H1 (cell line): Measurements from ENCODE around the gene DIRAS2. TPM values are rescaled to one million over a fixed set of nuclear protein-coding genes. Genes with fewer than 3 reads are reported as not detected.

Source experiments
- CTCF ChIA-PET: fragments of 300-600 bp; sonication (Branson Sonifier 250); formaldehyde crosslinking; loops from one replicate; lab custom pipeline; 2021; ENCODE audit not compliant: partially characterized antibody; lab: Charles Lee
- POLR2A ChIA-PET: fragments of 300-600 bp; sonication (Branson Sonifier 250); formaldehyde crosslinking; loops from one replicate; lab custom pipeline; 2021; ENCODE audit warnings: inconsistent platforms; ENCODE audit not compliant: partially characterized antibody; lab: Charles Lee
- DNase-seq, 2 experiments: peaks; one replicate each; pipeline versions ENCODE4 v3.0.0 to v3.0.0-alpha.2; 2010 to 2022; ENCODE audit warnings: low spot score in 2 of 2, low read depth in 1 of 2, mixed read lengths in 1 of 2
- FAIRE-seq: peaks from 2 replicates; lab custom pipeline; 2011; peaks lifted over from hg19 to GRCh38; lab: Jason Lieb, UNC
- H2AFZ ChIP-seq: 2 replicates; pipeline ENCODE4 v1.8.1; 2012; ENCODE audit warnings: low read length, inconsistent platforms
- H2AK5ac ChIP-seq: 2 replicates; pipeline ENCODE4 v1.6.1; 2013; ENCODE audit warnings: low read depth, low read length
- H2BK120ac ChIP-seq: replicated peaks from 2 replicates; pipeline ENCODE3; 2013; ENCODE audit warnings: low read depth, low read length, inconsistent platforms
- H2BK12ac ChIP-seq: 2 replicates; pipeline ENCODE4 v1.6.1; 2013; ENCODE audit warnings: low read depth, low read length
- H2BK15ac ChIP-seq: 2 replicates; pipeline ENCODE4 v1.6.1; 2013; ENCODE audit warnings: low read length
- H2BK20ac ChIP-seq: 2 replicates; pipeline ENCODE4 v1.6.1; 2013; ENCODE audit warnings: low read length
- H2BK5ac ChIP-seq: 2 replicates; pipeline ENCODE4 v1.6.1; 2013; ENCODE audit warnings: low read depth, low read length
- H3K14ac ChIP-seq: 2 replicates; pipeline ENCODE4 v1.6.1; 2013; ENCODE audit warnings: inconsistent platforms; ENCODE audit not compliant: insufficient read length
- H3K18ac ChIP-seq: 2 replicates; pipeline ENCODE4 v1.6.1; 2013; ENCODE audit warnings: low read length; ENCODE audit errors: extremely low read depth
- H3K23ac ChIP-seq: 2 replicates; pipeline ENCODE4 v1.6.1; 2013; ENCODE audit warnings: inconsistent platforms; ENCODE audit not compliant: insufficient read length
- H3K23me2 ChIP-seq: 2 replicates; pipeline ENCODE4 v1.6.1; 2013; ENCODE audit warnings: low read depth, low read length
- H3K27ac ChIP-seq: 2 replicates; pipeline ENCODE4 v1.6.1; 2011; ENCODE audit warnings: low read depth, low read length, inconsistent platforms
- H3K27me3 ChIP-seq, 4 experiments: replicated peaks in 1 of 4; 1 replicate in 1 of 4; 2 replicates in 3 of 4; pipeline versions ENCODE4 v1.6.1 to v1.8.1; 2011 to 2013; ENCODE audit warnings: low read length in 3 of 4, mild to moderate bottlenecking in 3 of 4, inconsistent platforms in 2 of 4, mixed read lengths in 2 of 4, moderate library complexity in 1 of 4; ENCODE audit not compliant: control insufficient read depth in 3 of 4, insufficient read depth in 3 of 4; ENCODE audit errors: extremely low read depth in 1 of 4
- H3K36me3 ChIP-seq, 4 experiments: 2 replicates each; pipeline versions ENCODE4 v1.6.1 to v1.8.1; 2011 to 2013; ENCODE audit warnings: mild to moderate bottlenecking in 4 of 4, low read length in 3 of 4, moderate library complexity in 2 of 4, control low read depth in 1 of 4, inconsistent platforms in 1 of 4; ENCODE audit not compliant: insufficient read depth in 4 of 4, control insufficient read depth in 2 of 4
- H3K4ac ChIP-seq: replicated peaks from 2 replicates; pipeline ENCODE3; 2013; ENCODE audit warnings: low read length, low read depth, mixed read lengths, inconsistent platforms; ENCODE audit not compliant: insufficient read length
- H3K4me1 ChIP-seq, 4 experiments: replicated peaks in 1 of 4; 1 replicate in 1 of 4; 2 replicates in 3 of 4; pipeline versions ENCODE4 v1.6.1 to v1.8.1; 2011 to 2013; ENCODE audit warnings: low read length in 3 of 4, inconsistent platforms in 2 of 4, mixed read lengths in 1 of 4; ENCODE audit not compliant: insufficient read depth in 4 of 4, control insufficient read depth in 3 of 4
- H3K4me2 ChIP-seq, 2 experiments: 2 replicates each; pipeline versions ENCODE4 v1.6.1 to v1.8.1; 2011 to 2013; ENCODE audit warnings: low read depth in 2 of 2, low read length in 2 of 2, control low read depth in 1 of 2, inconsistent platforms in 1 of 2, mild to moderate bottlenecking in 1 of 2; ENCODE audit not compliant: insufficient read depth in 1 of 2
- H3K4me3 ChIP-seq, 4 experiments: fragments of 200-600, 300-600 bp in 1 of 4; sonication (generic), shearing (Covaris generic), sonication (Bioruptor Twin) in 1 of 4; 2 replicates each; pipeline versions ENCODE4 v1.5.1 to v1.8.1; 2011 to 2016; ENCODE audit warnings: low read length in 4 of 4, low read depth in 3 of 4, control low read depth in 2 of 4, inconsistent platforms in 2 of 4, mild to moderate bottlenecking in 2 of 4, mixed read lengths in 1 of 4, moderate library complexity in 1 of 4; ENCODE audit not compliant: insufficient read depth in 2 of 4; ENCODE audit errors: extremely low read depth in 1 of 4
- H3K56ac ChIP-seq: replicated peaks from 2 replicates; pipeline ENCODE3; 2013; ENCODE audit warnings: low read depth, mild to moderate bottlenecking, mixed read lengths, low read length, inconsistent platforms; ENCODE audit not compliant: insufficient read length
- H3K79me1 ChIP-seq: 2 replicates; pipeline ENCODE4 v1.6.1; 2013; ENCODE audit warnings: low read depth, low read length, control low read depth
- H3K79me2 ChIP-seq, 2 experiments: 2 replicates each; pipeline versions ENCODE4 v1.6.1 to v1.8.1; 2012 to 2013; ENCODE audit warnings: low read length in 2 of 2, mild to moderate bottlenecking in 2 of 2, inconsistent platforms in 1 of 2; ENCODE audit not compliant: insufficient read depth in 2 of 2, control insufficient read depth in 1 of 2
- H3K9ac ChIP-seq, 4 experiments: replicated peaks in 1 of 4; 1 replicate in 1 of 4; 2 replicates in 3 of 4; pipeline versions ENCODE4 v1.6.1 to v1.8.1; 2011 to 2013; ENCODE audit warnings: low read depth in 3 of 4, low read length in 3 of 4, control low read depth in 2 of 4, mild to moderate bottlenecking in 2 of 4, moderate library complexity in 2 of 4, inconsistent platforms in 1 of 4; ENCODE audit errors: extremely low read depth in 1 of 4
- H3K9me3 ChIP-seq, 2 experiments: 2 replicates each; pipeline versions ENCODE4 v1.6.1 to v1.8.1; 2012 to 2013; ENCODE audit warnings: mild to moderate bottlenecking in 2 of 2, moderate library complexity in 2 of 2, control low read depth in 1 of 2, inconsistent platforms in 1 of 2, low read depth in 1 of 2, low read length in 1 of 2, mixed read lengths in 1 of 2; ENCODE audit not compliant: insufficient read depth in 2 of 2
- H4K20me1 ChIP-seq, 2 experiments: replicated peaks in 1 of 2; 2 replicates each; pipeline versions ENCODE3 to v1.8.1; 2011 to 2013; ENCODE audit warnings: inconsistent platforms in 2 of 2, low read length in 2 of 2, mild to moderate bottlenecking in 1 of 2; ENCODE audit not compliant: insufficient read depth in 2 of 2, control insufficient read depth in 1 of 2
- H4K5ac ChIP-seq: 2 replicates; pipeline ENCODE4 v1.6.1; 2013; ENCODE audit warnings: low read length, low read depth, mixed read lengths, inconsistent platforms; ENCODE audit not compliant: insufficient read length
- H4K8ac ChIP-seq: 2 replicates; pipeline ENCODE4 v1.8.0; 2013; ENCODE audit warnings: mild to moderate bottlenecking, moderate library complexity, low read length, inconsistent platforms; ENCODE audit not compliant: insufficient read depth; ENCODE audit errors: extremely low read depth
- H4K91ac ChIP-seq: replicated peaks from 2 replicates; pipeline ENCODE3; 2013; ENCODE audit warnings: low read length, mixed read lengths, inconsistent platforms; ENCODE audit not compliant: insufficient read length
- ASH2L ChIP-seq: fragments of 200-600, 300-600 bp; sonication (generic); IDR thresholded peaks from one replicate; pipeline ENCODE4 v1.7.1; 2017; ENCODE audit warnings: low read length
- BACH1 ChIP-seq: IDR thresholded peaks from 2 replicates; pipeline ENCODE4 v1.6.1; 2012; ENCODE audit warnings: low read length, improper control_type of control experiment
- BCL11A ChIP-seq, 2 experiments: IDR thresholded peaks; one replicate each; pipeline ENCODE4 v1.6.1; 2011; ENCODE audit warnings: low read depth in 2 of 2, low read length in 2 of 2, mild to moderate bottlenecking in 2 of 2
- CEBPB ChIP-seq: IDR thresholded peaks from 2 replicates; pipeline ENCODE4 v1.6.1; 2012; ENCODE audit warnings: low read depth, low read length
- CTBP2 ChIP-seq: IDR thresholded peaks from 2 replicates; pipeline ENCODE4 v1.7.0; 2011; ENCODE audit warnings: borderline replicate concordance, mild to moderate bottlenecking, moderate library complexity, mixed read lengths, low read length; ENCODE audit not compliant: insufficient read depth, insufficient read length
- E2F6 ChIP-seq: IDR thresholded peaks from 2 replicates; pipeline ENCODE4 v1.6.1; 2012; ENCODE audit warnings: inconsistent platforms
- GTF2F1 ChIP-seq: IDR thresholded peaks from 2 replicates; pipeline ENCODE4 v1.6.1; 2012; ENCODE audit warnings: low read depth, low read length, improper control_type of control experiment, borderline replicate concordance
- POLR2A ChIP-seq, 2 experiments: IDR thresholded peaks; 1 replicate in 1 of 2; 2 replicates in 1 of 2; pipeline ENCODE4 v1.6.1; 2011; ENCODE audit warnings: low read depth in 2 of 2, low read length in 2 of 2, mild to moderate bottlenecking in 2 of 2; ENCODE audit errors: control extremely low read depth in 1 of 2
- RFX5 ChIP-seq: IDR thresholded peaks from 2 replicates; pipeline ENCODE4 v1.6.1; 2011; ENCODE audit warnings: low read depth, low read length, improper control_type of control experiment, borderline replicate concordance
- SP4 ChIP-seq: IDR thresholded peaks from 2 replicates; pipeline ENCODE4 v1.6.1; 2012; ENCODE audit warnings: low read length, inconsistent platforms
- TAF7 ChIP-seq: optimal IDR thresholded peaks from 2 replicates; pipeline ENCODE3; 2011; ENCODE audit warnings: low read depth, mild to moderate bottlenecking, inconsistent platforms, low read length, moderate library complexity, borderline replicate concordance
- WGBS, 2 experiments: shearing (Covaris generic) in 1 of 2; methylation state at CpG; one replicate each; pipeline versions ENCODE4 v1.1.6 to v1.1.7; 2013 to 2015; ENCODE audit warnings: low lambda C conversion rate in 2 of 2, mixed read lengths in 2 of 2, inconsistent platforms in 1 of 2, low coverage in 1 of 2, missing lambda C conversion rate in 1 of 2; ENCODE audit not compliant: insufficient replicate concordance in 2 of 2, insufficient coverage in 1 of 2, insufficient read length in 1 of 2; ENCODE audit errors: extremely low coverage in 1 of 2, missing lambda C conversion rate in 1 of 2; 5-methylcytosine and 5-hydroxymethylcytosine counted together
- polyA plus RNA-seq, 7 experiments: library from polyadenylated mRNA; depleted of rRNA in 3 of 7; stranded (reverse) in 5 of 7; unstranded in 2 of 7; fragments of >200 nt in 5 of 7; fragments of 200-250 nt in 2 of 7; gene quantifications; 1 replicate in 5 of 7; 2 replicates in 1 of 7; 4 replicates in 1 of 7; pipeline versions ENCODE4 v1.2.1 to v1.2.3, GENCODE V29; 2011 to 2013; ENCODE audit warnings: missing spikeins in 2 of 7, mixed read lengths in 2 of 7
- total RNA-seq: library from RNA; stranded (reverse); fragmentation: NEBNext Ultra II Directional; extraction: Animal tissue kit (Norgen Biotek cat#: 25700); gene quantifications from 2 replicates; pipeline ENCODE4 v1.2.1, GENCODE V29; 2021
- TF ChIP-seq, protein P1 (sequence below): IDR thresholded peaks from 2 replicates; pipeline ENCODE4 v1.6.1; 2011; ENCODE audit warnings: low read length, improper control_type of control experiment

Gene DIRAS2
- total and polyA plus RNA-seq, 2 of the 8 experiments (the other 6 are each of a cell fraction or from before 2014, with no cell fraction given) = 0.06 to 0.15 TPM

DNA sequence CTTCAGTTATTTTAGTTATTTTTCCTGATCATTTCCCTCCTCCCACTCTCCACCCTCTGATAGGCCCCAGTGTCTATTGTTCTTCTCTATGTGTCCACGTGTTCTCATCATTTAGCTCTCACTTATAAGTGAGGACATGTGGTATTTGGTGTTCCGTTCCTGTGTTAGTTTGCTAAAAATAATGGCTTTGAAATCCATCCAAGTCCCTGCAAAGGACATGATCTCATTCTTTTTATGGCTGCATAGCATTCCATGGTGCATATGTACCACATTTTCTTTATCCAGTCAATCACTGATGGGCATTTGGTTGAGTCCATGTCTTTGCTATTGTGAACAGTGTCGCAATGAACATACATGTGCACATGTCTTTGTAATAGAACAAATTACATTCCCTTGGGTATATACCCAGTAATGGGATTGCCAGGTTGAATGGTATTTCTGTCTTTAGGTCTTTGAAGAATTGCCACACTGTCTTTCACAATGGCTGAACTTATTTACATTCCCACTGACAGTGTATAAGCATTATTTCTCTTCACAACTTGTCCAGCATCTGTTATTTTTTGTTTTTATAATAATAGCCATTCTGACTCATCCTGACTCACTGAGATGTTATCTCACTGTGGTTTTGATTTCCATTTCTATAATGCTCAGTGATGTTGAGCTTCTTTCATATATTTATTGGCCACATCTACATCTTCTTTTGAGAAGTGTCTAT, 17.2 kb upstream of the DIRAS2 start:
- Histone ChIP-seq H4K20me1 (no peaks in the 10 kb centered on the region), H3K9ac (no peak overlapping the region), H3K9me3 (no peaks in the 10 kb centered on the region), H2AK5ac (no peak overlapping the region), H4K8ac (no peak overlapping the region), H3K79me2 (no peaks in the 10 kb centered on the region), H3K56ac (no peak overlapping the region), H3K4ac (no peak overlapping the region), H2AFZ (no peak overlapping the region), H3K23ac (no peak overlapping the region), H2BK15ac (no peak overlapping the region), H3K36me3 (no peaks in the 10 kb centered on the region), H3K4me2 (no peak overlapping the region), H4K5ac (no peak overlapping the region), H2BK5ac (no peak overlapping the region), H3K4me1 (no peaks in the 10 kb centered on the region), H2BK12ac (no peak overlapping the region), H2BK120ac (no peak overlapping the region), H2BK20ac (no peak overlapping the region), H3K18ac (no peak overlapping the region), H3K27ac (no peak overlapping the region), H3K14ac (no peak overlapping the region), H3K23me2 (no peaks in the 10 kb centered on the region; the same call in 1 of the 2 replicates), H4K91ac (no peak overlapping the region), H3K79me1 (no peaks in the 10 kb centered on the region), H3K27me3 (no peaks in the 10 kb centered on the region), H3K4me3 (no peak overlapping the region)
- CTCF ChIA-PET = interaction anchor here (1.1 kb wide), 1 partner anchor 15 kb away, joined by 3 read pairs; no protein-coding TSS in a partner anchor
- WGBS, 2 experiments = 97% methylated on average over 3 of the region's 3 CpGs; no CpG with 5 or more reads in 1 of the 2 experiments
- FAIRE-seq (no peak), DNase-seq (no peak)
- POLR2A ChIA-PET = no interaction called here
- no peak for TF ChIP-seq SP4
- TF ChIP-seq CTBP2 = no peak
- TF ChIP-seq BACH1 = no peak
- no peak for TF ChIP-seq RFX5
- no peak for TF ChIP-seq E2F6
- no peak for TF ChIP-seq BCL11A (IDR thresholded peaks at IDR 0.05; ENCODE audit: low read depth in 2 of 2, low read length in 2 of 2)
- TF ChIP-seq, protein P1, sequence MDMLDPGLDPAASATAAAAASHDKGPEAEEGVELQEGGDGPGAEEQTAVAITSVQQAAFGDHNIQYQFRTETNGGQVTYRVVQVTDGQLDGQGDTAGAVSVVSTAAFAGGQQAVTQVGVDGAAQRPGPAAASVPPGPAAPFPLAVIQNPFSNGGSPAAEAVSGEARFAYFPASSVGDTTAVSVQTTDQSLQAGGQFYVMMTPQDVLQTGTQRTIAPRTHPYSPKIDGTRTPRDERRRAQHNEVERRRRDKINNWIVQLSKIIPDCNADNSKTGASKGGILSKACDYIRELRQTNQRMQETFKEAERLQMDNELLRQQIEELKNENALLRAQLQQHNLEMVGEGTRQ = no peak
- no peak for TF ChIP-seq GTF2F1
- TF ChIP-seq CEBPB = no peak
- TF ChIP-seq POLR2A (IDR thresholded peaks at IDR 0.05; ENCODE audit: control extremely low read depth in 1 of 2, low read depth in 2 of 2, low read length in 2 of 2) = no peak
- no peak for TF ChIP-seq TAF7
- no peak for TF ChIP-seq ASH2L
